Activated naive CD8-positive, alpha-beta T cell (primary cell): ENCODE results near the gene KRT14.
"Not testable (repeated sequence)": the region's sequence is repeated elsewhere in the genome, so short reads cannot be mapped to it uniquely, and the experiment has no call there.

ENCODE experiments used
- H3K27ac Mint-ChIP-seq: one replicate; pipeline ENCODE4 v1.8.0; 2021; ENCODE audit warnings: mixed read lengths
- H3K27me3 Mint-ChIP-seq: one replicate; pipeline ENCODE4 v1.8.0; 2021; ENCODE audit warnings: mixed read lengths
- H3K36me3 Mint-ChIP-seq: one replicate; pipeline ENCODE4 v1.8.0; 2021; ENCODE audit warnings: mixed read lengths
- H3K4me1 Mint-ChIP-seq: one replicate; pipeline ENCODE4 v1.8.0; 2021; ENCODE audit warnings: low read depth, mixed read lengths
- H3K4me3 Mint-ChIP-seq: one replicate; pipeline ENCODE4 v1.8.0; 2021; ENCODE audit warnings: mild to moderate bottlenecking, mixed read lengths
- H3K9me3 Mint-ChIP-seq: one replicate; pipeline ENCODE4 v1.8.0; 2021; ENCODE audit warnings: low read depth, mixed read lengths

The KRT14 gene

GRCh38 chr17:41578971-41579370, 7.7 kb downstream of the KRT14 start:
- Mint-ChIP-seq H3K4me1 (no peaks in the 10 kb centered on the region), H3K4me3 (no peak overlapping the region), H3K9me3 (no peaks in the 10 kb centered on the region), H3K36me3 (no peaks in the 10 kb centered on the region), H3K27me3 (peaks cover 16% of the 10 kb centered on the region), H3K27ac (no peak overlapping the region)

GRCh38 chr17:41578538-41578937, 8.2 kb downstream of the KRT14 start:
- H3K27me3 Mint-ChIP-seq = peaks cover 17% of the 10 kb centered on the region

GRCh38 chr17:41576740-41577139, 10.0 kb downstream of the KRT14 start:
- not testable (repeated sequence) for H3K9me3 Mint-ChIP-seq, H3K4me3 Mint-ChIP-seq, H3K27ac Mint-ChIP-seq, H3K36me3 Mint-ChIP-seq, H3K4me1 Mint-ChIP-seq
- peaks cover 21% of the 10 kb centered on the region for H3K27me3 Mint-ChIP-seq

More at GRCh38 chr17:41578538-41578937, 8.2 kb downstream of the KRT14 start:
- Mint-ChIP-seq H3K4me3 (no peak overlapping the region), H3K9me3 (no peaks in the 10 kb centered on the region), H3K36me3 (no peaks in the 10 kb centered on the region), H3K4me1 (no peaks in the 10 kb centered on the region), H3K27ac (no peak overlapping the region)

GRCh38 chr17:41575336-41575735, 11.4 kb downstream of the KRT14 start:
- H3K36me3 Mint-ChIP-seq = no peaks in the 10 kb centered on the region
- H3K27me3 Mint-ChIP-seq = peaks cover 24% of the 10 kb centered on the region
- H3K27ac Mint-ChIP-seq = no peak overlapping the region
- H3K9me3 Mint-ChIP-seq = no peaks in the 10 kb centered on the region
- no peak overlapping the region for H3K4me3 Mint-ChIP-seq
- no peaks in the 10 kb centered on the region for H3K4me1 Mint-ChIP-seq

- H3K27ac Mint-ChIP-seq = no peak within 1 kb of the TSS
- H3K4me1 Mint-ChIP-seq = peaks cover 11% of the 10 kb centered on the region
- H3K27me3 Mint-ChIP-seq = peaks cover 17% of the 10 kb centered on the region
- H3K9me3 Mint-ChIP-seq = peaks cover 4% of the 10 kb centered on the region
- no peak within 1 kb of the TSS for H3K4me3 Mint-ChIP-seq
- H3K36me3 Mint-ChIP-seq = no peaks in the 10 kb centered on the region
Measured at GRCh38 chr17:41571561-41572434, 14.9 kb downstream of the KRT14 start, which contains the start of gene KRT9. Gene KRT9 (minus strand): TSS chr17:41572059. CDS start chr17:41571992, 67 bp downstream.

GRCh38 chr17:41567317-41567716, 19.4 kb downstream of the KRT14 start:
- peak overlapping the region; percentile 80 for H3K27ac Mint-ChIP-seq
- peaks cover 14% of the 10 kb centered on the region for H3K27me3 Mint-ChIP-seq
- H3K36me3 Mint-ChIP-seq = no peaks in the 10 kb centered on the region
- peaks cover 4% of the 10 kb centered on the region for H3K9me3 Mint-ChIP-seq
- peaks cover 21% of the 10 kb centered on the region for H3K4me1 Mint-ChIP-seq
- H3K4me3 Mint-ChIP-seq = peak overlapping the region; percentile 17

GRCh38 chr17:41565338-41565737, 21.4 kb downstream of the KRT14 start:
- Mint-ChIP-seq H3K27ac (no peak overlapping the region), H3K4me3 (no peak overlapping the region), H3K9me3 (peaks cover 4% of the 10 kb centered on the region), H3K27me3 (peaks cover 16% of the 10 kb centered on the region), H3K36me3 (no peaks in the 10 kb centered on the region), H3K4me1 (peaks cover 21% of the 10 kb centered on the region)

- no peak overlapping the region for H3K4me3 Mint-ChIP-seq
- no peaks in the 10 kb centered on the region for H3K9me3 Mint-ChIP-seq
- H3K27me3 Mint-ChIP-seq = peaks cover 24% of the 10 kb centered on the region
- H3K4me1 Mint-ChIP-seq = peaks cover 21% of the 10 kb centered on the region
- H3K27ac Mint-ChIP-seq = no peak overlapping the region
- H3K36me3 Mint-ChIP-seq = no peaks in the 10 kb centered on the region
Measured at GRCh38 chr17:41563607-41564170, 23.0 kb downstream of the KRT14 start.

GRCh38 chr17:41561554-41561953, 25.1 kb downstream of the KRT14 start:
- no peak overlapping the region for H3K4me3 Mint-ChIP-seq
- no peak overlapping the region for H3K27ac Mint-ChIP-seq
- peaks cover 29% of the 10 kb centered on the region for H3K27me3 Mint-ChIP-seq
- H3K36me3 Mint-ChIP-seq = no peaks in the 10 kb centered on the region
- no peaks in the 10 kb centered on the region for H3K9me3 Mint-ChIP-seq
- H3K4me1 Mint-ChIP-seq = peaks cover 7% of the 10 kb centered on the region

GRCh38 chr17:41559548-41559947, 27.1 kb downstream of the KRT14 start:
- Mint-ChIP-seq H3K27ac (no peak overlapping the region), H3K9me3 (no peaks in the 10 kb centered on the region), H3K4me1 (no peaks in the 10 kb centered on the region), H3K36me3 (no peaks in the 10 kb centered on the region), H3K4me3 (no peak overlapping the region), H3K27me3 (peaks cover 29% of the 10 kb centered on the region)

- Mint-ChIP-seq H3K4me1 (no peaks in the 10 kb centered on the region), H3K36me3 (peaks cover 2% of the 10 kb centered on the region), H3K27me3 (peaks cover 29% of the 10 kb centered on the region), H3K9me3 (no peaks in the 10 kb centered on the region), H3K4me3 (no peak overlapping the region), H3K27ac (no peak overlapping the region)
Measured at GRCh38 chr17:41556931-41557330, 29.8 kb downstream of the KRT14 start.

- Mint-ChIP-seq H3K27me3 (peaks cover 25% of the 10 kb centered on the region), H3K27ac (no peak overlapping the region), H3K4me3 (no peak overlapping the region), H3K4me1 (no peaks in the 10 kb centered on the region), H3K36me3 (peaks cover 2% of the 10 kb centered on the region), H3K9me3 (no peaks in the 10 kb centered on the region)
Measured at GRCh38 chr17:41556306-41556705, 30.4 kb downstream of the KRT14 start.

GRCh38 chr17:41555105-41555887, 31.4 kb downstream of the KRT14 start:
- H3K9me3 Mint-ChIP-seq = no peaks in the 10 kb centered on the region
- H3K27me3 Mint-ChIP-seq = peaks cover 22% of the 10 kb centered on the region
- no peaks in the 10 kb centered on the region for H3K4me1 Mint-ChIP-seq
- peaks cover 2% of the 10 kb centered on the region for H3K36me3 Mint-ChIP-seq
- no peak overlapping the region for H3K4me3 Mint-ChIP-seq
- H3K27ac Mint-ChIP-seq = no peak overlapping the region

GRCh38 chr17:41553987-41554680, 32.6 kb downstream of the KRT14 start:
- no peak overlapping the region for H3K27ac Mint-ChIP-seq
- no peak overlapping the region for H3K4me3 Mint-ChIP-seq
- H3K36me3 Mint-ChIP-seq = peaks cover 2% of the 10 kb centered on the region

More at GRCh38 chr17:41553987-41554680, 32.6 kb downstream of the KRT14 start:
- no peaks in the 10 kb centered on the region for H3K9me3 Mint-ChIP-seq
- peaks cover 12% of the 10 kb centered on the region for H3K27me3 Mint-ChIP-seq
- H3K4me1 Mint-ChIP-seq = peaks cover 6% of the 10 kb centered on the region
